Measurements from ENCODE around the gene MASP1. TPM values are rescaled to one million over a fixed set of nuclear protein-coding genes. Genes with fewer than 3 reads are reported as not detected.

Gene MASP1
- polyA plus RNA-seq, 3 donors: 0.24 to 2.2 (median 1.9) TPM

DNA sequence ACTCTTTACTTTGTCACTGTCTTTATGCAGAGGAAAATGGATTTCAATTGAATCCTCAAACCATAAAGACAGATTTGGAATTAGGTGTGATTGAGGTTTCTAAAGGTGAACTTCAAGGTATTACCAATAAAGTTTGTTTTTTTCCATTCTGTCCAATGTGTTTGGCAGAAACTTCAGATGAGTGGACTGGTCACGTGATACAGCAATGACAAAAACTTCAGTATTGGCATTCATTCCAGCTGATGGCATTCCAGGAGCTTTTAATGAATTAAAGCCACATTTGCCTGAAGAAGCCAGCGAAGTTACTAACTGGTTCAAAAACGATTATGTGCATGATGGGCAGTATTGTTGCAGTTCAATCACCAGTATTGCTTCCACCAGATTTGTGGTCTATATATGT is 4.5 kb upstream of the MASP1 start:
- WGBS, 3 donors: 60 to 77% (median 65%) methylated on average over 3 of the region's 3 CpGs
- no peak overlapping the region for H3K27ac ChIP-seq (ENCODE audit: low read depth, low read length)

DNA sequence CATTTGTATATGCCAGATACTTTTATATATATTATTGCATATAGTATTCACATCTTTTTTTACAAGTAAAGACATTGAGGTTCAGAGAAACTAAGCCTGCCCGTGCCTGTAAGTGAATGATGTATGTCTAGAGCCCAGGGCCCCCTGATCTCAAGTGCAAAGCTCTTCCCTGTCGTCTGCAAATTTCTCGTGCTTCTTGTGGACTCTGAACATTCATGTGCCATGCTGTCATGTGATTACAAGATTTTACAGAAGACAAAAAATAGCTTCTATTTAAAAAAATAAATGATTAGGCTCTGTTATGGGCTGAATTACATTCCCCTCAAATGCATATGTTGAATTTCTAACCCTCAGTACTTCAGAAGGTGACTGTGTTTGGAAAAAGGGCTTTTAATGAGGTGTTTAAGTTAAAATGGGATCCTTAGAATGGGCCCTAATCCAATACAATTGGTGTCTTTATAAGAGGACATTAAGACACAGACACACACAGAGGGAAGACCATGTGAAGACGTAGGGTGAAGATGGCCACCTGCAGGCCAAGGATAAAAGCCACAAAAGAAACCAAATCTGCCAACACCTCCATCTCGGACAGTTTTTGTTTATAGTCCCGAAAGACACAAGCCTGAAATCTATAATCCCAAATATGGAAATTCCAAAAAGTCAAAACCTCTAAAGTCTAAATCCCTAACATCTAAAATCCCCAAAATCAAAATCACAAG is 3.9 kb upstream of the MASP1 start:
- H3K27ac ChIP-seq (ENCODE audit: low read depth, low read length): no peak overlapping the region
- 71 to 79% (median 78%) methylated on average over 6 of the region's 6 CpGs for WGBS, 3 donors

DNA sequence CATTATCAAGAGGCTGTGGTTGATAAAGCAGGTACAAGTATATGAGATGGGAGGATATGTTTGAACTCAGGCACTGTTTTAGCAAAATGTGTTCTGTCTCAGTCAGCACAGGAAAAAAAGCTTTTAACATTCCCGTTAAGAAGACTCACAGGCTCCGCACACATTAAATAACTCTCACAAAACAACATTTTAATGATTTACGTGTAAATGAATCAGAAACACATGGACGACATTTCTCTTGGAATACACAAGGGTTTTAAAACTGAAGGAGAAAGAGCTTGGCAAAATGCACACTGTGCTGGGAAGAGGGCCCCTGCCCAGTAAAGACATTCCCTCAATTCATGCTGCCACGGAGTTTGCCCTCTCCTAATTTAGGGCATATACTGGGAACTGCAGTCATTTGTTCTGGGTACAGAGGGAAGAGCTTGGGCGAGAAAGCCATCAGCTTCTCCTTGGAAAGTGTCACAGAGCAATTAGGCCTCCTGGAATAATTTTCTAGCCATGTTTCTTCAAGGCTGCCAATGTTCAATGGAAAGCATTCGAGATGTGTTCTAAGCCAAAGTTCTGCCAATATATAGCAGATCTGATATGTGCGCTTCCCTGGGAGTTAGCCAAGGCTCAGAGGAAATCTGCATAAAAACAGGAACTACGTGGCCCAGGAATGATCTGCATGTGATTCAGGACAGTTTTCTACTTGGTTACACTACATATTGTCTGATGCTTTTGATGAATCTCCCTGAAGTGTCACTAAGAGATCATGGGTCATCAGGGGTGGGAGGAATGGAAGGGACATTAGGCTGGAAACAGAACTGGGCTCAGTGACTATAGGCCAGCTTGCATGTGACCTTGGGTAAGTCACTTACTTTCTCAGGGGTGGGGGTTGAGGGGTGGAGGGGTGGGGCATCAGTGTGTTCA is 2.2 kb upstream of the MASP1 start:
- no peak overlapping the region for H3K27ac ChIP-seq (ENCODE audit: low read depth, low read length)
- WGBS, 3 donors: 65 to 76% (median 69%) methylated on average over 9 of the region's 9 CpGs

DNA sequence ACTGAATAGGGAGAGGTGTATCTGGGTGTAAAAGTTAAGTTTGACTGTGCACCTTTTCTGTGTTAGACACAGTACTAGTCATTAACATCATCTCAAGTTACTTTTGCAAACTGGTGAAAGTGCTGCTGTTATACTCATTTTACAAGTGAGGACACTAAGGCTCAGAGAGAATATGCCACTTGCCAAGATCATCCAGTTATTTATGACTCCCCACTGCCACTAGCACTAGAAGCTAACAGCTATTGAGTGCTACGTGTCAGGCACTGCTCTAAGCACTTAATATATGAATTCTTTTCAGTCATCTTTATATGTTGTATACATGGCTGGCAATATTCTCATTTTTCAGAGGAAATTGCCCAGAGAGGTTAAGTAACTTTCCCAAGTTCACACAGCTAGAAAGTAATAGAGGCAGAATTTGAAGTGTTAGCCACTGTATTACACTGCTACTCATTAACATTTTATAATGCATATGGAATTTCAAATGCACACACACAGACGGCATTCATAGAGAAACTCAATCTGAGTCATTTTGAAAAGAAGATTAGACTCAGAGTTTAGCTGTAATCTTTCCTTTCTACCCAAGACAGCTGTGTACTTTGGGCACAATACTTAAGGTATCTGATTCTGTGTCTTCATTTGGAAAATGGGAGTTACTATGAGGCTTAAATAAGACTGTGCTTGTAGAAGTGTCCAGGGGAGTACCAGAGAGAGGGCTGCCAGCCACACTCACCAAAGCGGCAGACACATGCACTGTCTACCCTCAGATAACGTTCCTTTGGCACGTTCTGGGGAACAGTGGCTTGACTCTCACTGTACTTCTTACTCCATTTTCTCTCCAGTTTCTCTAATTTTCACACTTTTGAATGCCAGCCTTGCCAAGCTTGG is 1.3 kb upstream of the MASP1 start:
- H3K27ac ChIP-seq (ENCODE audit: low read depth, low read length): no peak overlapping the region
- WGBS, 3 donors: 61 to 73% (median 71%) methylated on average over 5 of the region's 5 CpGs

DNA sequence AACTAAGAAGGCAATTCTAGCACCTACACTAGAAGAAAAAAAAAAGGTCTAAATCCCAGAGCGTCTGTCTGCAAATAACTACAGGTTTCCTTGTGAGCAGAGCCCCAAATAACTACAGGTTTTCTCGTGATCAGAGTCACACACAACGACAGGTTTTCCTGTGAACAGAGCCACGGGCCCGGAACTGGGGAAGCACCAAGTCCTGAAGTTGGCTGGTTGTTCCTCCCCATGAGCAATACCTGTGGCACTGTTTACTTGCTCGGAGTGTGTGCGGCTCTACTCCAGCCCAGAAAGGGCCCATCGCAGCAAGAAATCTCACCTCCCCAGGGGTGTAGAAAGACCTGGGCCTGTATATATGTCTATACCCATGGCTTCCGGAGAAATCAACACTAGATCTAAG is 644 bp upstream of the MASP1 start:
- 56 to 87% (median 80%) methylated on average over 9 of the region's 9 CpGs for WGBS, 3 donors
- H3K27ac ChIP-seq (ENCODE audit: low read depth, low read length): no peak overlapping the region

DNA sequence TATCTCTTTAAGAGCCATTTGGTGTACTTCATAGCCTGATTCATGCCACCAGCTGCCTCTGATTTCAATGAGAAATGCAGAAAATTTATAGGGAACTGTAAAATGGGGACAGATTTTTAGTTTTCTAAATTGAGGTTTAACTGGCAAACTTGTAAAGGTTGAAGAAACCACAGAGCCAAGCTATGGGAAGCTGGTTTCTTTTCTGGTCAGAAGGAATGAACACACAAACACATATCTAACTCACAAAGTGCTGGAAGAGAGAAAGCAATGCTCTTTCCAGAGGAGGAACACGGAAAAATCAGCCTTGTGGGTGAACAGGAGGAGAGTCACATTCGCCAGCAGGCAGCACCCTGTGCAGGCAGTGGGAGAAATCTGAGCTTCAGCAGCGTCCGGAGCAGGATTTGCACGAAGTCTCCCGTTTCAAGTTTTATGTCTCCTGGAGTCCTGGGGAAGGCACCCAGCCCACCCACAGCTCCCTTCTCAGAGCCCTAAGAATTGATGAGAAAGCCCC is 481 bp downstream of the MASP1 start:
- H3K27ac ChIP-seq (ENCODE audit: low read depth, low read length): no peak overlapping the region
- 7 to 33% (median 33%) methylated on average over 6 of the region's 6 CpGs for WGBS, 3 donors

DNA sequence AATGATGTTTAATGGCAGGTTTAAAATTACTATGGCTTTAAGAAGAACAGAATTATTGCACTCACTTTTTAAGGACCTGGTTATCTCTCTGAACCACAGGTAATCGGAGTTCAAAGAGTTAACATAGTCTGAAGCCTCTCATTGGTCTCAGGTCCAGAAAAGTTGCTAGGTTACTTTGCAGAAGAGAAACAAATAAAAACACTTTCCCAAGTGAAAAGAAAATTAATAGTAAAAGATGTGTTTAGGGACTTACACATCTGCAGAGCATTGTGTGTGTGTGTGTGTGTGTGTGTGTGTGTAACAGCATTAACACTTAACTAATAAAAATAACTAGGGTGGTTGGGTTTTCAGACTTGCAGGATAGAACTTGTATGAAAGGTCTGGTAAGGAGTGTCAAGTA is 1.0 kb downstream of the MASP1 start:
- WGBS, 3 donors: 44 to 78% (median 77%) methylated on average over 1 of the region's 1 CpG
- no peak overlapping the region for H3K27ac ChIP-seq (ENCODE audit: low read depth, low read length)

DNA sequence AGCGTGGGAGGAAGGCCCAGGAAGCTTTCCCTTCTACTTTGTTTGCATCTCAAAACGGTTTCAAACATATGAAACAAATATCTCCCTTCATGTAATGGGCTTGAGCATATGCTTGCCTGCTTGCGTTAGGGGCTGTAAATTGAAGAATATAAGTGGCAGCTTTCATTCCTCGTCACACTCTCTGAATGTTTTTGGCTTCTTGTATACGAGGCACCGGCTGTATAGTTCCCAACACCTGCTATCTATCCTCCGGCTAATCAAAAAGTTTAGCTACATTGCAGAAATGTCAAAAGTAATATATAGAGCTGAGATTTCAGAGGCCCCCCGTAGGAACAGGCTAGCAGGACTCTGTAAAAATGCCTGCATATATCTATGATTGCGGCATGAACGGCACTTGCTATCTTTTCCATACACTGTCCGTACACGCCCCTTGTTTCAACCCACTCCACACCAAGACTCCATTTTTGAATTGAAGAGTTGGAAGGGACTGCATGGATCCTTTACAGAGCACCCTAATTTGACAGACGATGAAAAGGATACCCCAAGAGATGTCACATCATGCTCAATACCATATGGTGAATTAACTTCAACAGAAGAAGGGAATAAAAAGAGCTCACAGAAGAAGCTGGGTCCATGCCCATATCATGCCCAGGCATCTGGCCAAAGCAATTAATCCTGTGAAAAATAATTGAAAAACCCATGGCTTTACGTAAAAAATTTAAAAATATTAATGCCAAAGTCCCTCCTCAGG is 2.5 kb downstream of the MASP1 start:
- 81 to 84% (median 83%) methylated on average over 14 of the region's 14 CpGs for WGBS, 3 donors
- no peak overlapping the region for H3K27ac ChIP-seq (ENCODE audit: low read depth, low read length)

DNA sequence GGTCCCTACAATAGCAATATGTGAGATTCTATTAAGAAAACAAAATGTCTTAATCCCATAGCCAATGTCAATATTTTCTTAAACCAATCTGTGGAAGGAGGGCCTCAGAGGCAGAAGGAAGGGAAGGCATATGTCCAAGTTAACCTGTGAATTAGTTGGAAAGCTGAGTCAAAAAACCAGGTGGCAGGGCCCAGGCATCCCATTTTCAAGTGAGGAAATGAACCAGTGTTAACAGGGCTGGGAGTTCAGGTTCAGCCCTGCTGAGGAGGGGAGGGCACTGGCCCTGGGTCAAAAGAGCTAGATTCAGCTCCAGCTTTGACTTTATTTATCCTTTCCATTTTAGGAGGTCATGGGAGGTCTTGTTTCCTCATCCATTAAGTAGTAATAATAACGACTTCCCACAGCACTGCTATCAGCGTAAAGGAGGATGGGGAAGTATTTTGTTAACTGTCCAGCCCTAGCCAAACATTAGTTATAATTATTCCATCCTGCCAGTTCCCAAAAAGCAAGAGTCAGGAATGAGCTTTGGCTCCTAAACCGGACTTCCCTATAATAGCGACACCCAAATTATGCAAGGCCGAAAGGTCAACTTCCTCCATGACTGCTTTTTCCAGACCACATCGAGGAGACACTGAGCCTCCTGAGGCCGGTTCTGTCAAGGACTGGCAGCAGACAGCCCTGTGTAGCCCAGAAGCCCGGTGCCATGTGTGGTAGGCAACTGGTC is 3.2 kb downstream of the MASP1 start:
- H3K27ac ChIP-seq (ENCODE audit: low read depth, low read length): no peak overlapping the region

DNA sequence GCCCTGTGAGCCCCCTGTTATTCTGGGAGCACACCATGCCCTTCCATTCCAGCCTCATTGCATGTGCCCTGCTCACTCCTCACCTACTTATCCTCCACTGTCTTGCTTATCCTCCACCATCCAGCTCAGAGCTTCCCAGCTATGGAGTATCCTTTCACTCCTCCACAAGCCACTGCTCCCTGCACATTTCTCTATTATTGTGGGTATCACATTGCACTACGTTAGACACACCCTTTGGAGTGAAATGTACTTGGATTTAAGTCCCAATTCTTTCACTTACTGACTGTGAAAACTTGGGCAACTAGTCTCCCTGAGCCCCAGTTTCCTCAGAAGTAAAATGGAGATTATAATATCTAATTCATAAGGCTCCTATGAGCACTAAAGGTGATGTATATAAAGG is 4.3 kb downstream of the MASP1 start:
- 49 to 72% (median 55%) methylated on average over 1 of the region's 1 CpG for WGBS, 3 donors

More for the DNA sequence above, 3.2 kb downstream of the MASP1 start:
- WGBS, 3 donors: 30 to 68% (median 35%) methylated on average over 8 of the region's 8 CpGs

DNA sequence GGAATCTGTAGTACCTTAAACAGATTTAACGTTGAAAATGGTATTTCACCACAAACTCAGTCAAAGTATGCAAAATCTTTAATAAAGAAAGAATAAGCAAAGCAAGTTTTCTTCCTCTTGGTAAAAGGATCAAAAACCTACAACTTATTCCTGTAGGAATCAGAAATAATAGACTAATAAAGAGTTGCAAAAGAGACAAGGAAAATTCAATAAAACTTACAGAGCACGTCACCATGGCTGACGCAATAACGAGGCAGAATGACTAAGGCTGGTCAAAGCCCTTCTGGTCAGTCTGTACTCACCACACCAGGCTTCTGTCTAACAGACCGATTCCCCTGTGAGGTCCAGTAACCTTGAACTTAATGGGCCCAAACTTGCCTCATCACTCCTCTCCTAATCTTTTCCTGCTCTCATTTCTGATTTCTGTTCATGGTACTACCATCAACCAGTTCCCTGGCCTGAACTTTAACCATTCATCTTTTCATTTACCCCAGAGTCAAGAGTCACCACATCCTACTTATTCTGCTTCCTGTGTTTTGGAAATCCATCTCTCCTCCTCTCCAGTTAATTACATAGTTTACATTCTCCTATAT is 5.0 kb downstream of the MASP1 start:
- WGBS, 3 donors: 79 to 85% (median 82%) methylated on average over 5 of the region's 5 CpGs
- H3K27ac ChIP-seq (ENCODE audit: low read depth, low read length): no peak overlapping the region

More for the DNA sequence above, 4.3 kb downstream of the MASP1 start:
- no peak overlapping the region for H3K27ac ChIP-seq (ENCODE audit: low read depth, low read length)

DNA sequence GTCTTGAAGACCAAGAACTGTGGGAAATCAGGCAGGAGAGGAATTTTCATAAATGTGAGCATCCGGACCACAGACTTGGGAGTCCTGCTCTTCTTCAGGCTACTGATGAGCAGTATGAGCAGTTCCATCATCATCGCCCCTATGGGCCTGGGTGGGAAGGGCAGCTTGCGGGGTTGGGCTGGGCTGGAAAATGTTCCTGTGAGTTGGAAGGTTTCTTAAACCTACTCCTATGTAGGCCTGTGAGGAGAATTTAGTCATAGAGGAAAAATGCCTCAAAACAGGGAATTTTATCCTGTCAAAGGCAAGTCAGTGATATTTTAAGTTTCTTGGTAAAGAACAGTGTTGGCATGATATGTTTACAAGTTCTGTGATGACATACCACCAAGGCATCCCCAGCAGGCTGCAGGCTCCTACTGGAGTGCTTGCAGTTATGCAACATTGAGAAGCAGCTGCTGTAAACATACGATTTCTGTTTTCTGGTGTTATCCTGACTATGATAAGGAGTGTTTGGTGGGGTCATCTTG is 10.3 kb downstream of the MASP1 start:
- WGBS, 3 donors: 63 to 82% (median 80%) methylated on average over 4 of the region's 4 CpGs
- H3K27ac ChIP-seq (ENCODE audit: low read depth, low read length): no peak overlapping the region

DNA sequence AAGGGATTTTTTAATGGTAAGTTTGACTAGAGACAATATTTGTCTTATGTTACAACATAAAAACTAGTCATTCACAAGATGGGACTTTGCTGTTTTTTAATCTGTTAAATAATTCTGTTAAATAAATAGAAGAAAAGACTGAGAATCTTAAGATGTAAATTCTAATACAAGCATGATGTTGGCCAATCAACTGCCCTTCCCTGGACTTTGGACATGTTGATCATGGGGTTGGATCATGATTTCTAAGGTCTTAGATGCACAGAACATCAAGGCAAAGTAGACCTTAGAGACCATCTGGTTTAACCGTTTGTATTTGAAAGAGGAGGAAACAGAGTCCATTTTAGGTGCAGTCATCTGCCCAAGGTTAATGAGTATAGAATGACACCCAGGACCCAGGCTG is 10.9 kb downstream of the MASP1 start:
- no peak overlapping the region for H3K27ac ChIP-seq (ENCODE audit: low read depth, low read length)
- 52 to 86% (median 80%) methylated on average over 1 of the region's 1 CpG for WGBS, 3 donors

DNA sequence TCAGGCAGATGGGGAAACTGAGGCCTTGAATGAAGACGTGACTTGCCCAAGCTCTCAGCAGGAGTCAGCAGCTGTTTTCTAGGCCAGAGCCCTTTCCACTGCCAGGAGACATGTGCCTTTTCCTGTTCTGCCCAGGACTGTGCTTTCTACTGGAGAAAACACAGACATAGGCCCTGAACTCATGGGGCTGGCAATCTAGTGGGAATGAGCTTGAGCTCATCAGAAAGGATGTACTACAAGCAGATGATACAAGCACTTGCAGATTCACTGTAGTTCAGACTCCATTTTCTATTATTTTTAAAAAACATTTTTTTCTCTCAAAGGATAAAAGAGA is 14.4 kb downstream of the MASP1 start:
- no peak overlapping the region for H3K27ac ChIP-seq (ENCODE audit: low read depth, low read length)

DNA sequence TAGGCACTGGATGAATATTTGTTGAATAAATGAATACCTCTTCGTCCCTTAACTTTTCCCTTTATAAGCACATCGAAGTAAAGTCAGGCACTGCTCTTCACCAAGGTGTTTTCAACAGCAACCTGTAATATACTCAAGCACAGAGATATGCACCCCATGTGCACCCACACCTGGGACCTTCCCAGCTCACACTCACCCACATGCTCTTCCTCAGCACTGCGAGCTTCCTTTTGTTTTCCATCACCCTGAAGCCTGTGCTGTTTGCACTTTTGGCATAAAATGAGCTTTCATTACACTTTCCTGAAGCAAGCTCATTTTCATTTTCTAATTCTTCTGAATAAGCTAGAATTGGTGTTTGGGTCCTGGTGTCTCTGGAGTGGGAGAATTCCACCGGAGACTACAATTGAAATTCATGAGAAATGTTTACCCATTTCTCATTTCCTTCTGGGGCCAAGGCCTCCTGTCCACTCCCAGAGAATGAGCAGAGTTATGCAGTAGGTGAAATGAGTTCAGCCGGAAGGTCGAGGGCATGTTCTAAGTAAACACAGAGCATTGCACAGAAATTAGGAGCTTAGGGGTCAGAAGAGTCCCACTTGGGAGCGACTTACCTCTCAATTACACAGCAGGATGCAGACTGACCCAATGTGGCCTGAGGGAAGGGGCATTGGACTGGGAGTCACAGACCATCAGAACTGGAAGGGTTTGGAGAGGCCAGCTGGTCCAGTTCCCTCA is 15.0 kb downstream of the MASP1 start:
- WGBS, 3 donors: 59 to 75% (median 75%) methylated on average over 7 of the region's 7 CpGs
- H3K27ac ChIP-seq (ENCODE audit: low read depth, low read length): no peak overlapping the region

More for the DNA sequence above, 14.4 kb downstream of the MASP1 start:
- 62 to 87% (median 72%) methylated on average over 1 of the region's 1 CpG for WGBS, 3 donors

DNA sequence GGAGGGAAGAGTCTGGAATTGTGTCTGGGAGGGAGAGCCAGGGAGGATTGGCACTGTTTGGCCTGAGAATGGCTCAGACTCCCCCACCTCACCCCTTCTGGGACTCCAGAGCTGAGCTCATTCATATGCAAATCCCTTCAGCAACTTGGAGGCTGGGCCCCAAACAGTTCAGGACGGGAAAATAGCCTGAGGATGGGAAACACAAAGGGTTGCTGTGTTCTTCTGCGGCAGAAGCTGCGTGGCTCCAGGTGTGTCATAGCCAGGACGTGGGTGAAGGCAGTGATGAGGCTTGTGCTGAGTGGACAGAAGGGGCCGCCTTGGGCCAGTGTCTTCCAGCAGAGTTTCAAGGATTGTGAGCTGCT is 16.6 kb downstream of the MASP1 start:
- H3K27ac ChIP-seq (ENCODE audit: low read depth, low read length): no peak overlapping the region
- WGBS, 3 donors: 35 to 61% (median 58%) methylated on average over 5 of the region's 5 CpGs

Measured in adipose tissue (tissue), 3 donors.